ENCODE results near the gene ACMSD. TPM values are rescaled to one million over a fixed set of nuclear protein-coding genes. Genes with fewer than 3 reads are reported as not detected.

Gene ACMSD
- polyA plus RNA-seq, 1 of the 3 experiments (the other 2 are of a cell fraction): not detected

DNA sequence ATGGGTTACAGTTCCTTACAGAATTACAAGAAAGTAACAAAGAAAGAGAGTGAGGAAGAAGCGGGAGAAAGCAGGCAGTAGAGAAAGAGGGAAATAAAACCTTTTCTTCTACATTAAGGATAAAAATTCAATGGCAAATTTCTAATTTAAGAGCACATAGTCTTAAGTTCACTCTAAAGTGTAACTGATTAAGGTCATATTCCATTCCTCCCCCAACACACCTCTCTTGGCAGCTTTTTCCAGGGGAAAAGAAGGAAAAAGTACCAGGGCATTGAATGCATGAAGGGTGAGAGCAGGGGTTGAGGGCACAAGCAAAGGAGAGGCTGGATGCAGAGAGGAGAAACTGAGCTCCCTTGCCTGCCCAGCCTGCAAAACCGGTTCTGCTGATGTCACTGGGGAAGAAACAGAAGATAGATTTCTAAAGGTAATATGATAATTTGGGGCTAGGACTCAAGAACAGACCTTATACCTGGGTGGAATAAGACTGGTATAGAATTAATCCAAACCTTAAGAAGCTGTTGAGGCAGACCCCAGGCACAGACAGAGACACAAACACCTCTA is 4.6 kb downstream of the ACMSD start:
- WGBS (ENCODE audit: low lambda C conversion rate): 42% methylated on average over 2 of the region's 2 CpGs

DNA sequence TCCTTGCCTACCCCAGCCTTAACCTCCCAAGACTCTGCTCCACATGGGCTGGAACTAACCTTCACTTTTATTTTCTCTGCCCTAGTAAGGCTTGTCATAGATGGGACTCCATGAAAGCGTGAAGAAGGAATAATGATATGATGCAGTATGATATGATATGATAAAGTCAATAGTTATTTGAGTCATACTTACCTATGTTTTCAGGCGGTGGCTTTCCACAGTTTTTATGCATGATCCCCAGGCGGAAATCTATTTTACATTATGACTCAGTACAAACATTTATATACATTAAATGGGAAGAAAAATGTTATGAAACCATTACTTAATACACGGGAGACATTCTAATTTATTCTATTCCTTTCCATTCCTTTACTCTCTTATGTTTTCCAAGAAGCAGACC is 5.6 kb downstream of the ACMSD start:
- Histone ChIP-seq H3K79me2 (ENCODE audit: insufficient read depth) (no peaks in the 10 kb centered on the region), H3K36me3 (replicated peaks in 1 of 2; ENCODE audit: control insufficient read depth in 1 of 2, insufficient read depth in 2 of 2, low read length in 1 of 2) (no peaks in the 10 kb centered on the region), H3K4me2 (no peak overlapping the region), H3K4me1 (ENCODE audit: control insufficient read depth in 1 of 2, insufficient read depth in 2 of 2, low read depth in 1 of 2, low read length in 1 of 2) (no peaks in the 10 kb centered on the region; a peak in 1 of 4 replicates), H3K27me3 (ENCODE audit: insufficient read depth) (no peaks in the 10 kb centered on the region), H4K20me1 (ENCODE audit: insufficient read depth) (no peaks in the 10 kb centered on the region), H3K27ac (ENCODE audit: low read depth in 2 of 2, low read length in 1 of 2) (no peak overlapping the region), H3K9me2 (no peaks in the 10 kb centered on the region), H3K9ac (no peak overlapping the region), H2AFZ (ENCODE audit: low read depth) (no peak overlapping the region), H3K9me3 (no peaks in the 10 kb centered on the region), H3K4me3 (ENCODE audit: low read depth in 2 of 2, low read length in 1 of 2) (no peak overlapping the region), H3F3A (replicated peaks; ENCODE audit: insufficient read depth) (no peaks in the 10 kb centered on the region)
- POLR2A ChIA-PET: no interaction called here
- 42% methylated on average over 4 of the region's 4 CpGs for WGBS (ENCODE audit: low lambda C conversion rate)
- CTCF ChIA-PET: no interaction called here
- DNase-seq: no peak
- no peak for TF ChIP-seq EP300 (IDR thresholded peaks at IDR 0.05; ENCODE audit: borderline replicate concordance in 1 of 2, low read depth in 1 of 2, low read length in 1 of 2)
- no peak for TF ChIP-seq ELF1 (IDR thresholded peaks at IDR 0.05)
- TF ChIP-seq, protein P1, sequence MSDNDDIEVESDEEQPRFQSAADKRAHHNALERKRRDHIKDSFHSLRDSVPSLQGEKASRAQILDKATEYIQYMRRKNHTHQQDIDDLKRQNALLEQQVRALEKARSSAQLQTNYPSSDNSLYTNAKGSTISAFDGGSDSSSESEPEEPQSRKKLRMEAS (IDR thresholded peaks at IDR 0.05; ENCODE audit: low read depth): no peak
- TF ChIP-seq MEF2A (IDR thresholded peaks at IDR 0.05; ENCODE audit: borderline replicate concordance, low read depth): no peak
- no peak for TF ChIP-seq MXI1 (IDR thresholded peaks at IDR 0.05; ENCODE audit: low read depth, low read length)
- TF ChIP-seq FOXJ3 (CRISPR knock-in tag; IDR thresholded peaks at IDR 0.05): no peak
- no peak for TF ChIP-seq NRF1 (IDR thresholded peaks at IDR 0.05; ENCODE audit: low read depth, low read length)
- TF ChIP-seq YY1 (IDR thresholded peaks at IDR 0.05; ENCODE audit: low read depth): no peak
- no peak for TF ChIP-seq SIN3A (IDR thresholded peaks at IDR 0.05; ENCODE audit: borderline replicate concordance, low read depth, low read length)
- TF ChIP-seq FOSL2 (IDR thresholded peaks at IDR 0.05; ENCODE audit: borderline replicate concordance, low read depth): no peak
- TF ChIP-seq, protein P2, sequence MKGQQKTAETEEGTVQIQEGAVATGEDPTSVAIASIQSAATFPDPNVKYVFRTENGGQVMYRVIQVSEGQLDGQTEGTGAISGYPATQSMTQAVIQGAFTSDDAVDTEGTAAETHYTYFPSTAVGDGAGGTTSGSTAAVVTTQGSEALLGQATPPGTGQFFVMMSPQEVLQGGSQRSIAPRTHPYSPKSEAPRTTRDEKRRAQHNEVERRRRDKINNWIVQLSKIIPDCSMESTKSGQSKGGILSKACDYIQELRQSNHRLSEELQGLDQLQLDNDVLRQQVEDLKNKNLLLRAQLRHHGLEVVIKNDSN (IDR thresholded peaks at IDR 0.05; ENCODE audit: borderline replicate concordance, low read depth): no peak
- no peak for TF ChIP-seq GABPA (IDR thresholded peaks at IDR 0.05; ENCODE audit: low read depth)
- TF ChIP-seq, protein P3, sequence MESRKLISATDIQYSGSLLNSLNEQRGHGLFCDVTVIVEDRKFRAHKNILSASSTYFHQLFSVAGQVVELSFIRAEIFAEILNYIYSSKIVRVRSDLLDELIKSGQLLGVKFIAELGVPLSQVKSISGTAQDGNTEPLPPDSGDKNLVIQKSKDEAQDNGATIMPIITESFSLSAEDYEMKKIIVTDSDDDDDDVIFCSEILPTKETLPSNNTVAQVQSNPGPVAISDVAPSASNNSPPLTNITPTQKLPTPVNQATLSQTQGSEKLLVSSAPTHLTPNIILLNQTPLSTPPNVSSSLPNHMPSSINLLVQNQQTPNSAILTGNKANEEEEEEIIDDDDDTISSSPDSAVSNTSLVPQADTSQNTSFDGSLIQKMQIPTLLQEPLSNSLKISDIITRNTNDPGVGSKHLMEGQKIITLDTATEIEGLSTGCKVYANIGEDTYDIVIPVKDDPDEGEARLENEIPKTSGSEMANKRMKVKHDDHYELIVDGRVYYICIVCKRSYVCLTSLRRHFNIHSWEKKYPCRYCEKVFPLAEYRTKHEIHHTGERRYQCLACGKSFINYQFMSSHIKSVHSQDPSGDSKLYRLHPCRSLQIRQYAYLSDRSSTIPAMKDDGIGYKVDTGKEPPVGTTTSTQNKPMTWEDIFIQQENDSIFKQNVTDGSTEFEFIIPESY (IDR thresholded peaks at IDR 0.05; ENCODE audit: borderline replicate concordance, low read depth): no peak
- TF ChIP-seq, protein P4, sequence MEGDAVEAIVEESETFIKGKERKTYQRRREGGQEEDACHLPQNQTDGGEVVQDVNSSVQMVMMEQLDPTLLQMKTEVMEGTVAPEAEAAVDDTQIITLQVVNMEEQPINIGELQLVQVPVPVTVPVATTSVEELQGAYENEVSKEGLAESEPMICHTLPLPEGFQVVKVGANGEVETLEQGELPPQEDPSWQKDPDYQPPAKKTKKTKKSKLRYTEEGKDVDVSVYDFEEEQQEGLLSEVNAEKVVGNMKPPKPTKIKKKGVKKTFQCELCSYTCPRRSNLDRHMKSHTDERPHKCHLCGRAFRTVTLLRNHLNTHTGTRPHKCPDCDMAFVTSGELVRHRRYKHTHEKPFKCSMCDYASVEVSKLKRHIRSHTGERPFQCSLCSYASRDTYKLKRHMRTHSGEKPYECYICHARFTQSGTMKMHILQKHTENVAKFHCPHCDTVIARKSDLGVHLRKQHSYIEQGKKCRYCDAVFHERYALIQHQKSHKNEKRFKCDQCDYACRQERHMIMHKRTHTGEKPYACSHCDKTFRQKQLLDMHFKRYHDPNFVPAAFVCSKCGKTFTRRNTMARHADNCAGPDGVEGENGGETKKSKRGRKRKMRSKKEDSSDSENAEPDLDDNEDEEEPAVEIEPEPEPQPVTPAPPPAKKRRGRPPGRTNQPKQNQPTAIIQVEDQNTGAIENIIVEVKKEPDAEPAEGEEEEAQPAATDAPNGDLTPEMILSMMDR (IDR thresholded peaks at IDR 0.05): no peak

More for the DNA sequence above, 4.6 kb downstream of the ACMSD start:
- Histone ChIP-seq H3K27me3 (ENCODE audit: insufficient read depth) (no peaks in the 10 kb centered on the region), H3F3A (replicated peaks; ENCODE audit: insufficient read depth) (no peaks in the 10 kb centered on the region), H3K4me3 (ENCODE audit: low read depth in 2 of 2, low read length in 1 of 2) (no peak overlapping the region), H4K20me1 (ENCODE audit: insufficient read depth) (no peaks in the 10 kb centered on the region), H3K9me3 (no peaks in the 10 kb centered on the region), H3K4me1 (ENCODE audit: control insufficient read depth in 1 of 2, insufficient read depth in 2 of 2, low read depth in 1 of 2, low read length in 1 of 2) (no peaks in the 10 kb centered on the region; a peak in 1 of 4 replicates), H2AFZ (ENCODE audit: low read depth) (no peak overlapping the region), H3K79me2 (ENCODE audit: insufficient read depth) (no peaks in the 10 kb centered on the region), H3K9me2 (no peaks in the 10 kb centered on the region), H3K9ac (no peak overlapping the region), H3K27ac (ENCODE audit: low read depth in 2 of 2, low read length in 1 of 2) (no peak overlapping the region), H3K4me2 (no peak overlapping the region), H3K36me3 (replicated peaks in 1 of 2; ENCODE audit: control insufficient read depth in 1 of 2, insufficient read depth in 2 of 2, low read length in 1 of 2) (no peaks in the 10 kb centered on the region)
- TF ChIP-seq TCF12 (IDR thresholded peaks at IDR 0.05) (no peak), TAF1 (IDR thresholded peaks at IDR 0.05; ENCODE audit: borderline replicate concordance, low read depth, low read length) (no peak), ELF1 (IDR thresholded peaks at IDR 0.05) (no peak), GABPA (IDR thresholded peaks at IDR 0.05; ENCODE audit: low read depth) (no peak), FOXJ3 (CRISPR knock-in tag; IDR thresholded peaks at IDR 0.05) (no peak), RAD21 (IDR thresholded peaks at IDR 0.05; ENCODE audit: low read length) (no peak), POLR2AphosphoS5 (IDR thresholded peaks at IDR 0.05; ENCODE audit: low read depth, low read length) (no peak), TEAD4 (IDR thresholded peaks at IDR 0.05; ENCODE audit: borderline replicate concordance, insufficient read depth) (no peak), MEF2A (IDR thresholded peaks at IDR 0.05; ENCODE audit: borderline replicate concordance, low read depth) (no peak), CHD2 (IDR thresholded peaks at IDR 0.05; ENCODE audit: low read length, partially characterized antibody) (no peak)
- TF ChIP-seq, protein P4 (IDR thresholded peaks at IDR 0.05): no peak
- TF ChIP-seq, protein P1 (IDR thresholded peaks at IDR 0.05; ENCODE audit: low read depth): no peak
- CTCF ChIA-PET: no interaction called here
- POLR2A ChIA-PET: no interaction called here
- DNase-seq: no peak
